ENCODE data around the gene SPDL1.
"Not testable (repeated sequence)": the region's sequence is repeated elsewhere in the genome, so short reads cannot be mapped to it uniquely, and the experiment has no call there.

SPDL1 gene

DNA sequence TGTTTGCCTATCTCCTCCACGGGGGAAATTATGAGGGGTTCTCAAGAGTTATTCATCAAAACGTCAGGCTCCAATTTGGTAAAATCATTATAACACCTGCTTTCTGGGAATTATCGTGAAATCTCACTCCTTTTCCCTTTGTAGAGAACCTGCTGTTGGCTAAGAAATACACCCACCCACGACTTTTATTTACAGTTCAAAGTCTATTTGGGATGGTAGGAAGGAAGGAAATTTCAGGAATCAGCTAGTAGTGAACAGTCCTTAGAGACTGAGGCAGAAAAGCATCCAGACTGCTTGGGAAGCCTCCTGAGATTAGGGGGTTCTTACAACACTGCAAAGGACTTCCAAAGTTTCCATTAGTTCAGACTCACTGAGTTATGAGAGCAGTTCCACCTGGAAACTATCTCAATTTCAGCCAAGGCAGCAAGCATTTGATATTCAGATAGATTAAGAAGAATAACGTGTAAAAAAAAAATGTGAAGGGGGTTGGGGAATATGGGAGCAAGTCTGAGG, 9.4 kb upstream of the SPDL1 start:
- DNase-seq (ENCODE audit: low read depth) = no peak

GRCh38 chr5:169576181-169576598, 7.4 kb upstream of the SPDL1 start:
- peak; percentile 88 for DNase-seq (ENCODE audit: low read depth)

DNA sequence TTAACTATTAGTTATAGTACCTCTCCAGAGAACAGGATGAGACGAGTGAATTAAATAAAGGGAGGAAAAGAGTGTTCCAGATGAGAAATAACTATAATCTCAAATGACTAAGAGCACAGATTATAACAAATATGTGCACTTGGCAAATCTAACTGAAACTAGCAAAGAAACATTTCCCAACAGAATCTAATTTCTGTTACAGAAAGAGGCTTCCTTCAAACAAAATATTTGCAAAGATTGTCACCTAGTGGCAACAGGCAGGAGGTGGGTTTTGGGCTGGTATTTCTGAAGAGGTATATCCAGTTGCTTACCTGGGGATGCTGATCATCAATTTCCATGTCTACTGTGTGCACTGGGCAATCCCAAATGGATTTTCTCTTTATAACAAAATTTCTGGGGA, 5.6 kb upstream of the SPDL1 start:
- peak; percentile 33 for DNase-seq (ENCODE audit: low read depth)

DNA sequence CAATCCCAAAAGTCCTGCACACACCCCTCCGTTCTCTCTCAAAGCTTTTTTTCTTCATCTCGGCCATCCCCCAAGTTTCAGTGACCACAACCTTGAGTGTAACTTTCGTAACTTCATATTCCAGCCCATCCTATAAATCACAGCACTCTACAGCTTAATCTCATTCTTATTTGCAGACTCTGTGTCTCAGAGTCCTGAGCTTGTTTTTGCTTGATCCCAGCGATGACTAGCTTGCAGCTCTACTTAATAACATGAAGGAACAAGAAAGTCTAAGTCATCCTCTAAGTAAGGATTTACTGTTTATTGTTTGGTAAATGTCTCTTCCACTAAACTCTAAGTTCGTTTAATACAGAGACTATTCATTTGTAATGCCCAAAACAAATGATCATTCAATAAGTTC, 2.6 kb upstream of the SPDL1 start:
- DNase-seq (ENCODE audit: low read depth) = no peak

- peak; percentile 34 for DNase-seq (ENCODE audit: low read depth)
Measured at GRCh38 chr5:169581580-169582227, 1.9 kb upstream of the SPDL1 start.

- DNase-seq (ENCODE audit: low read depth) = no peak
Measured at GRCh38 chr5:169583101-169583423, 511 bp upstream of the SPDL1 start.

DNA sequence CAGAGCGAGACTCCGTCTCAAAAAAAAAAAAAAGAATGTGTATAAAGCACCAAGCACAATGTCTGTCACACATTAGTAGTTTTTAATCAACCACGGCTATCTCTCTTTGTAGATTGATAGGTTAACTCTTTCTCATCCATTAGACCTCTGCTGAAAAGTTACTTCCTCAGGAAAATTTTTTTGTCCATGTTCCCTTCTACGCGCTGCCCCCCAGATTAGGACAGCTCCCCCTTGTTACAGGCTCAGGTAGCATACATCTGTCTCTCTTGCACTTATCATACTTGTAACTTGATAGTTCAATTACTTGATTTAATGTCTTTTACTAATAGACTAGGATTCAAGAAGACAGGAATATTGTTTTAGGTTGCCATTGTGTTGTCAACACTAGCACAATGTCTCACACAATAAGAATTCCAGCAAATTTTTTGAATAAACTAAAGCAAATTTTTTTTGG, 1.5 kb downstream of the SPDL1 start:
- no peak for DNase-seq (ENCODE audit: low read depth)

DNA sequence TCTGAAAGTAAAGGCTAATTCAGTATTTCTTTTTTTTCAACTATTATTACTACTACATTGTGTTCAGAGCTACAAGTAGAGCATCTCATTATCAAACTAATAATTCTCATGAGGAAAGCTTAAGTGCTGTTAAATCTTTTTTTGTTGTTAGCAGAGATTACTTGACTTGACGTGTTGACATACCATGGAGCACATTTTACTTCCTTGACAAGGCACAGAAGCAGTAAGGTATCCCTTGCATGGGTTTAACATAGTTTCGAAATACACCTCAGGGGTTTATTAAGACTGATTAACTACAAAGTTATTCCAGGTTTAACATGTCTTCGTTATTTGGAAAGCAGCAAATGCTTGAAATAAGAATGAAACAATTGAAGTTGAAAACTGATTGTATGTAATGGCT, 7.0 kb downstream of the SPDL1 start:
- DNase-seq (ENCODE audit: low read depth) = no peak

GRCh38 chr5:169591636-169592035, 8.1 kb downstream of the SPDL1 start:
- DNase-seq (ENCODE audit: low read depth) = no peak

- DNase-seq (ENCODE audit: low read depth) = no peak
Measured at GRCh38 chr5:169592937-169593650, 9.5 kb downstream of the SPDL1 start.

GRCh38 chr5:169595172-169595820, 11.7 kb downstream of the SPDL1 start:
- DNase-seq (ENCODE audit: low read depth) = peak; percentile 32

DNA sequence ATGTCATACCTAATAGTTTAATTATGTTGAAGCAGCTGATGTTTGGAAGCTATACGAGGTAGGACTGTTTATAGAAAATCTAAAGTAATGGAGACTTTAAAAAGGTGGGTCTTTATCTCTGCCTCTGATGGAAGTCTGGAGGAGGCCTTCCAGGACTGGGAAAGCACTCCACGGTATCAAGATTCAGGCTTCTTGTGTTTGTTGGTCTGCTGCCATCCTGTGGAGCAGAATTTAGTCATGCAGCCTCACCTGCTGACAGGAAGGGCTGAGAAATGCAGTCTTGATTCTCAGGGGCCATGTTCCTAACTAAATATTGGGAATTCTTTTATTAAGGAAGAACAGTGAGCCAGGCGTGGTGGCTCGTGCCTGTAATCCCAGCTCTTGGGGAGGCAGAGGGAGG, 15.9 kb downstream of the SPDL1 start:
- no peak for DNase-seq (ENCODE audit: low read depth)

GRCh38 chr5:169602535-169602934, 19.0 kb downstream of the SPDL1 start:
- no peak for DNase-seq (ENCODE audit: low read depth)

- no peak for DNase-seq (ENCODE audit: low read depth)
Measured at GRCh38 chr5:169606279-169606678, 22.7 kb downstream of the SPDL1 start.

DNA sequence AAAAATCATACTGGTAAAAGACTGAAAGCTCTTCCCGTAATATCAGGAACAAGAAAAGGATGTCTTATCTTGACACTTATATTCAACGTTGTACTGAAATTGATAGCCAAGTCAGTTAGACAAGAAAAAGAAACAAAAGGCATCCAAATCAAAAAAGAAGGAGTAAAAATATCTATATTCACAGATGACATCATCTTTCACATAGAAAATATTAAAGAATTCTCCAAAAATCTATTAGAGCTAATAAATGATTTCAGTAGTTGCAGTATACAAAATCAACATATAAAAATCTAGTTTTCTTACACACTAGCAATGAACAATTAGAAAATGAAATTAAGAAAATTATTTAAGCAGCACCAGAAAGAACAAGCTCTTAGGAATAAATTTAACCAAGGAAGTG, 24.3 kb downstream of the SPDL1 start:
- no peak for DNase-seq (ENCODE audit: low read depth)

DNA sequence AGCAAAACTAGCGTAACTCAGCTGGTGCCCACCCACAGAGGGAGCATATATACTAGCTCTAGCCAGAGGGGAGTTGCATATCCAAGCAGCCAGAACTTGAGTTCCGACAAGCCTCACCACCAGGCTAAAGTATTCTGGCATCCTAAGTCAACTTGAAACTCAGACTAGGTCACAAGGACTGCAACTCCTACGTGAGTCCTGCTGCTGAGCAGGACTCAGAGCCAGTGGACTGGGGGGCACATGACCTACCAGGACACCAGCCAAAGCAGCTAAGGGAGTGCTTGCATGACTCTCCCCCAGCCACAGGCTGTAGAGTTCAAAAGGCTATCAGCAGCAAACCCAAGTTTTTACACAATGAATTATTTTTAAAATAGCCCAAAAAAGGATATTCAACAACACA, 26.1 kb downstream of the SPDL1 start:
- DNase-seq (ENCODE audit: low read depth) = no peak

- DNase-seq (ENCODE audit: low read depth) = no peak
Measured at GRCh38 chr5:169610606-169611005, 27.0 kb downstream of the SPDL1 start.

DNA sequence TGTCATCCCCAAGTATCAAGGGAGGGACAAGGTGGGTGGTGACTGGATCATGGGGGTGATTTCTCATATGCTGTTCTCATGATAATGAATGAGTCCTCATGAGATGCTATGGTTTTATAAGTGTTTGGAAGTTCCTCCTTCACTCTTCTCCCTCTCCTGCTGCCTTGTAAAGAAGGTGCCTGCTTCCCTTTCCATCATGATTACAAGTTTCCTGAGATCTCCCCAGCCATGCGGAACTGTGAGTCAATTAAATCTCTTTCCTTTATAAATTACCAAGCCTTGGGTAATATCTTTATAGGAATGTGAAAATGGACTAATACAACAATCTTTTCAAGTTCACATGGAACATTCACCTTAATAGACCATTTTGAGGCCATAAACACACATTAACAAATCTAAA, 32.0 kb downstream of the SPDL1 start:
- no peak for DNase-seq (ENCODE audit: low read depth)

DNA sequence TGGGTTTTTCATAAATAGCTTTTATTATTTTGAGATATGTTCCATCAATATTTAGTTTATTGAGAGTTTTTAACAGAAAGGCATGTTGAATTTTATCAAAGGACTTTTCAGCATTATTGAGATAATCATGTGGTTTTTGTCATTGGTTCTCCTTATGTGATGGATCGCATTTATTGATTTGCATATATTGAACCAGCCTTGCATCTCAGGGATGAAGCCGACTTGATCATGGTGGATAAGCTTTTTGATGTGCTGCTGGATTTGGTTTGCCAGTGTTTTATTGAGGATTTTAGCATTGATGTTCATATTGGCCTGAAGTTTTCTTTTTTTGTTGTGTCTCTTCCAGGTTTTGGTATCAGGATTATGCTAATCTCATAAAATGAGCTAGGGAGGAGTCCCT, 40.7 kb downstream of the SPDL1 start:
- not testable (repeated sequence) for DNase-seq (ENCODE audit: low read depth)

DNA sequence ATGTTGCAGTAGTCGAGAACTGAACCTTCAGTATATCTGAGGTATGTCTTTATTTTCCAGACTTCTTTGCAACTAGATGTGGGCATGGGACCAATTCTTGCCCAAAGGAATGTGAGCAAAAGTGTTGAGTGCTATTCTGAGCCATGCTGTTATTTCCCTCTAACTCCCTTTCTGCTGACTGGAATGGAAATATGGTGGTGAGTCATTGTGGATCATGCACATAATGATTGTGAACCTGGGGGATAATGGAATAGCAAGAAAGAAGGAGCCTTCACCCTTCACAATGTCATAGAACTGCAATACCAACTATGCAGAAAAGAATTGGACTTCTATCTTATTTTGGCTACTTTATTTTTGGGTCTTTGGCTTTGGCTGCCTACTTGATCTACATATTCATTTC, 43.2 kb downstream of the SPDL1 start:
- peak; percentile 87 for DNase-seq (ENCODE audit: low read depth)

- DNase-seq (ENCODE audit: low read depth) = peak; percentile 58
Measured at GRCh38 chr5:169627551-169627950, 44.0 kb downstream of the SPDL1 start.

- peak; percentile 85 for DNase-seq (ENCODE audit: low read depth)
Measured at GRCh38 chr5:169628892-169629291, 45.3 kb downstream of the SPDL1 start.

DNA sequence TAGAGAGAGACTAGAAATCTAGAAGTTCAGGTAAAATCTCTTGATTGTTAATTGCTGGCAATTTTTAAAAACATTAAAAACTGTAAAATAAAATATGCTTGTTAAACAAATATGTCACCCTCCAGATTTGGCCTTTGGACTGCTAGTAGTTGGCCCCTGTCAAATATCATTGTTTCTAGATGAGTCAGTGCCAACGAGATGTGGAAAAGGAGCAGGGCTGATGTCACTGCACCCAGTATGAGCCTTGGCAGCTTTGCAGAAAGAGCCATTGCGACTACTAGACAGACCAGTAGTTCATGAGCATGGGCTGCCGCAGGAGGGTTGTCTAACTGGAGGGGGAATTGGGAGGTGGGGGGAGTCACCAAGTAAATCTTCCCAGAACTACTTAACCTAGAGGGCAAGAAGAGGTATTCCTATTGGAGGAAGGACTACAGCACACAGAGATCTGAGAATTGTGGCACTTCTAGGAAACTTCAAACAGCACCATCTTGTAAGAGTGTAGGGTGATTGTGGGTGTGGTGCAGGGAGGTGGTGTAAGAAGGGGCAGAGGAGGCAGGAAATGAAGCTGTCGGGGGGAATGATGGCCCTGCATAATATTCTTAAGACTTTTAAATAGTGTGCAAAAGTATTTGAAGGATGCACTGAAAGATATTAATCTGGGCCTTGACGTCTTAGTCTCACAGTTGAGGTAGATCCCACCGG, 46.4 kb downstream of the SPDL1 start:
- peak; percentile 80 for DNase-seq (ENCODE audit: low read depth)

All from GM04504 (cell line).